Smooth muscle cell (in vitro differentiated cells): ENCODE measurements around the gene RPH3AL. TPM values are rescaled to one million over a fixed set of nuclear protein-coding genes. Genes with fewer than 3 reads are reported as not detected.

Experiments
- DNase-seq: peaks from one replicate; lab custom pipeline; 2025; ENCODE audit not compliant: unreplicated experiment; lab: John Stamatoyannopoulos, UW
- H2AFZ ChIP-seq: fragments of 200-600 bp; sonication (generic); 2 replicates; pipeline ENCODE4 v1.6.0; 2016; ENCODE audit warnings: antibody characterized with exemption, low read depth, mild to moderate bottlenecking
- H3F3A ChIP-seq: fragments of 200-600 bp; sonication (generic); 2 replicates; pipeline ENCODE4 v1.6.0; 2017; ENCODE audit warnings: antibody characterized with exemption, low read depth
- H3K27ac ChIP-seq: fragments of 200-600 bp; sonication (generic); 2 replicates; pipeline ENCODE4 v1.5.1; 2016; ENCODE audit warnings: low read depth, mild to moderate bottlenecking
- H3K27me3 ChIP-seq: fragments of 200-600 bp; sonication (generic); 2 replicates; pipeline ENCODE4 v1.6.1; 2016; ENCODE audit warnings: low read depth, mild to moderate bottlenecking
- H3K36me3 ChIP-seq: fragments of 200-600 bp; sonication (generic); 2 replicates; pipeline ENCODE4 v1.5.1; 2016; ENCODE audit warnings: low read depth
- H3K4me1 ChIP-seq: fragments of 200-600 bp; sonication (generic); 2 replicates; pipeline ENCODE4 v1.5.1; 2016; ENCODE audit warnings: low read depth
- H3K4me2 ChIP-seq: fragments of 200-600 bp; sonication (generic); 2 replicates; pipeline ENCODE4 v1.6.0; 2016; ENCODE audit warnings: mild to moderate bottlenecking
- H3K4me3 ChIP-seq: fragments of 200-600 bp; sonication (generic); 2 replicates; pipeline ENCODE4 v1.5.1; 2016; ENCODE audit warnings: mild to moderate bottlenecking
- H3K79me2 ChIP-seq: fragments of 200-600 bp; sonication (generic); 2 replicates; pipeline ENCODE4 v1.6.0; 2016; ENCODE audit warnings: low read depth, mild to moderate bottlenecking
- H3K9ac ChIP-seq: fragments of 200-600 bp; sonication (generic); 2 replicates; pipeline ENCODE4 v1.6.0; 2016; ENCODE audit warnings: low read depth
- H3K9me3 ChIP-seq: fragments of 200-600 bp; sonication (generic); replicated peaks from 2 replicates; pipeline ENCODE4 v1.5.1; 2016; ENCODE audit warnings: low read depth
- H4K20me1 ChIP-seq: fragments of 200-600 bp; sonication (generic); 2 replicates; pipeline ENCODE4 v1.6.0; 2016; ENCODE audit warnings: low read depth
- CTCF ChIP-seq: fragments of 200-600 bp; sonication (generic); IDR thresholded peaks from 2 replicates; pipeline ENCODE4 v1.5.1; 2017; ENCODE audit warnings: borderline replicate concordance, mild to moderate bottlenecking, antibody characterized with exemption; ENCODE audit not compliant: insufficient read depth, poor library complexity, severe bottlenecking
- WGBS: methylation state at CpG from one replicate; pipeline ENCODE4 v1.1.7; 2016; ENCODE audit warnings: low lambda C conversion rate; 5-methylcytosine and 5-hydroxymethylcytosine counted together
- polyA plus RNA-seq: library from polyadenylated mRNA; unstranded; fragments of >200 nt; fragmentation: Nextera tagmentation; extraction: Ambion mirVana; gene quantifications from 2 replicates; pipeline ENCODE4 v1.2.1, GENCODE V29; 2016
- total RNA-seq: library from RNA; depleted of rRNA; stranded (reverse); fragments of >200 nt; gene quantifications from 2 replicates; pipeline ENCODE4 v1.2.3, GENCODE V29; 2014

The RPH3AL gene
- total and polyA plus RNA-seq, 2 experiments from 2014 or later, result 1.8 to 3.3 TPM

- no peaks in the 10 kb centered on the region for H3F3A ChIP-seq
- H3K4me2 ChIP-seq, result peak overlapping the region; percentile 23
- H3K4me3 ChIP-seq, result no peak overlapping the region
- peaks cover 4% of the 10 kb centered on the region for H3K4me1 ChIP-seq
- no peaks in the 10 kb centered on the region for H3K36me3 ChIP-seq
- H3K9me3 ChIP-seq, result no peaks in the 10 kb centered on the region
- no peak overlapping the region for H3K9ac ChIP-seq
- DNase-seq, result no peak
- no peaks in the 10 kb centered on the region for H4K20me1 ChIP-seq
- TF ChIP-seq CTCF, result no peak
- no peaks in the 10 kb centered on the region for H3K79me2 ChIP-seq
- no peak overlapping the region for H2AFZ ChIP-seq
- 8% methylated on average over 4 of the region's 4 CpGs for WGBS
- peak overlapping the region; percentile 52 for H3K27ac ChIP-seq
- no peaks in the 10 kb centered on the region for H3K27me3 ChIP-seq
These were observed 73.3 kb downstream of the RPH3AL start for GRCh38 chr17:279331-279730.

- Histone ChIP-seq H3K4me1 (peaks cover 4% of the 10 kb centered on the region), H3K27me3 (no peaks in the 10 kb centered on the region), H2AFZ (no peak overlapping the region), H3F3A (no peaks in the 10 kb centered on the region), H3K27ac (no peak overlapping the region), H3K4me3 (no peak overlapping the region), H3K79me2 (no peaks in the 10 kb centered on the region), H4K20me1 (no peaks in the 10 kb centered on the region), H3K9ac (no peak overlapping the region), H3K36me3 (no peaks in the 10 kb centered on the region), H3K4me2 (peak overlapping the region; percentile 23), H3K9me3 (no peaks in the 10 kb centered on the region)
- TF ChIP-seq CTCF, result no peak
- no peak for DNase-seq
- WGBS, result 44% methylated on average over 5 of the region's 5 CpGs
These were observed 73.9 kb downstream of the RPH3AL start for GRCh38 chr17:278676-279059.

- WGBS, result 93% methylated on average over 12 of the region's 12 CpGs
- Histone ChIP-seq H3K4me1 (peaks cover 4% of the 10 kb centered on the region), H3K79me2 (no peaks in the 10 kb centered on the region), H3K4me3 (no peak overlapping the region), H3F3A (no peaks in the 10 kb centered on the region), H3K4me2 (no peak overlapping the region), H3K9me3 (no peaks in the 10 kb centered on the region), H3K9ac (no peak overlapping the region), H3K27ac (no peak overlapping the region), H4K20me1 (no peaks in the 10 kb centered on the region), H2AFZ (no peak overlapping the region), H3K27me3 (no peaks in the 10 kb centered on the region), H3K36me3 (no peaks in the 10 kb centered on the region)
- no peak for DNase-seq
- TF ChIP-seq CTCF, result no peak
These were observed 74.4 kb downstream of the RPH3AL start for GRCh38 chr17:278055-278675.

GRCh38 chr17:274902-275301 is 77.7 kb downstream of the RPH3AL start:
- Histone ChIP-seq H3K27me3 (no peaks in the 10 kb centered on the region), H3F3A (no peaks in the 10 kb centered on the region), H3K4me2 (no peak overlapping the region), H3K4me3 (no peak overlapping the region), H2AFZ (no peak overlapping the region), H3K4me1 (peaks cover 4% of the 10 kb centered on the region), H3K9me3 (no peaks in the 10 kb centered on the region), H3K27ac (no peak overlapping the region), H4K20me1 (no peaks in the 10 kb centered on the region), H3K36me3 (no peaks in the 10 kb centered on the region), H3K79me2 (no peaks in the 10 kb centered on the region), H3K9ac (no peak overlapping the region)
- no peak for TF ChIP-seq CTCF
- 95% methylated on average over 5 of the region's 5 CpGs for WGBS
- no peak for DNase-seq
